ENCODE data around the gene MBD6.
"Not testable (repeated sequence)": the region's sequence is repeated elsewhere in the genome, so short reads cannot be mapped to it uniquely, and the experiment has no call there.

The MBD6 gene

GRCh38 chr12:57500213-57500612 is 22.4 kb upstream of the MBD6 start:
- FAIRE-seq (no peak), DNase-seq (ENCODE audit: insufficient read length, low spot score) (no peak)
- no peak for TF ChIP-seq CTCF (IDR thresholded peaks at IDR 0.05; ENCODE audit: insufficient read depth, missing control alignments)

GRCh38 chr12:57502311-57502969 is 20.2 kb upstream of the MBD6 start:
- DNase-seq (ENCODE audit: insufficient read length, low spot score); FAIRE-seq: not testable (repeated sequence)

GRCh38 chr12:57506541-57506940 is 16.1 kb upstream of the MBD6 start:
- FAIRE-seq; DNase-seq (ENCODE audit: insufficient read length, low spot score): not testable (repeated sequence)

- not testable (repeated sequence) for DNase-seq (ENCODE audit: insufficient read length, low spot score); FAIRE-seq
Observed at GRCh38 chr12:57507796-57508195, 14.8 kb upstream of the MBD6 start.

GRCh38 chr12:57511161-57511560 is 11.5 kb upstream of the MBD6 start:
- FAIRE-seq (no peak), DNase-seq (ENCODE audit: insufficient read length, low spot score) (no peak)
- no peak for TF ChIP-seq CTCF (IDR thresholded peaks at IDR 0.05; ENCODE audit: insufficient read depth, missing control alignments)

- no peak for FAIRE-seq
- TF ChIP-seq CTCF (IDR thresholded peaks at IDR 0.05; ENCODE audit: insufficient read depth, missing control alignments), result no peak
- no peak for DNase-seq (ENCODE audit: insufficient read length, low spot score)
Observed at GRCh38 chr12:57511588-57512325, 10.9 kb upstream of the MBD6 start.

- DNase-seq (ENCODE audit: insufficient read length, low spot score) (no peak), FAIRE-seq (no peak)
- no peak for TF ChIP-seq CTCF (IDR thresholded peaks at IDR 0.05; ENCODE audit: insufficient read depth, missing control alignments)
Observed at GRCh38 chr12:57512665-57513064, 10.0 kb upstream of the MBD6 start.

GRCh38 chr12:57513266-57513665 is 9.4 kb upstream of the MBD6 start:
- DNase-seq (ENCODE audit: insufficient read length, low spot score), result no peak
- no peak for FAIRE-seq
- no peak for TF ChIP-seq CTCF (IDR thresholded peaks at IDR 0.05; ENCODE audit: insufficient read depth, missing control alignments)

GRCh38 chr12:57513677-57514076 is 8.9 kb upstream of the MBD6 start:
- not testable (repeated sequence) for DNase-seq (ENCODE audit: insufficient read length, low spot score); FAIRE-seq

GRCh38 chr12:57514246-57514645 is 8.4 kb upstream of the MBD6 start:
- FAIRE-seq; DNase-seq (ENCODE audit: insufficient read length, low spot score): not testable (repeated sequence)

Measured in D721Med (cell line).